ENCODE measurements around the gene BGN.

BGN gene

GRCh38 chrX:153475751-153476281 lies 19.0 kb upstream of the BGN start:
- H3K27ac ChIP-seq: no peak overlapping the region
- TF ChIP-seq ZFX (IDR thresholded peaks at IDR 0.05; ENCODE audit: borderline replicate concordance) (no peak), CTCF (IDR thresholded peaks at IDR 0.05) (no peak)

GRCh38 chrX:153476666-153477363 lies 18.0 kb upstream of the BGN start:
- H3K27ac ChIP-seq: no peak overlapping the region
- TF ChIP-seq ZFX (IDR thresholded peaks at IDR 0.05; ENCODE audit: borderline replicate concordance) (no peak), CTCF (IDR thresholded peaks at IDR 0.05) (no peak)

GRCh38 chrX:153477364-153477857 lies 17.4 kb upstream of the BGN start:
- TF ChIP-seq ZFX (IDR thresholded peaks at IDR 0.05; ENCODE audit: borderline replicate concordance): no peak
- TF ChIP-seq CTCF (IDR thresholded peaks at IDR 0.05): no peak
- no peak overlapping the region for H3K27ac ChIP-seq

- H3K27ac ChIP-seq: no peak overlapping the region
- TF ChIP-seq ZFX (IDR thresholded peaks at IDR 0.05; ENCODE audit: borderline replicate concordance) (no peak), CTCF (IDR thresholded peaks at IDR 0.05) (no peak)
These were observed 16.9 kb upstream of the BGN start for GRCh38 chrX:153477901-153478300.

- TF ChIP-seq ZFX (IDR thresholded peaks at IDR 0.05; ENCODE audit: borderline replicate concordance): no peak
- no peak for TF ChIP-seq CTCF (IDR thresholded peaks at IDR 0.05)
- no peak overlapping the region for H3K27ac ChIP-seq
These were observed 16.0 kb upstream of the BGN start for GRCh38 chrX:153478746-153479145.

GRCh38 chrX:153481043-153481442 lies 13.7 kb upstream of the BGN start:
- no peak overlapping the region for H3K27ac ChIP-seq
- TF ChIP-seq ZFX (IDR thresholded peaks at IDR 0.05; ENCODE audit: borderline replicate concordance) (no peak), CTCF (IDR thresholded peaks at IDR 0.05) (no peak)

- no peak for TF ChIP-seq ZFX (IDR thresholded peaks at IDR 0.05; ENCODE audit: borderline replicate concordance)
- TF ChIP-seq CTCF (IDR thresholded peaks at IDR 0.05): no peak
- no peak overlapping the region for H3K27ac ChIP-seq
These were observed 12.3 kb upstream of the BGN start for GRCh38 chrX:153482376-153483015.
